ENCODE data around the gene KDM5C. TPM values are rescaled to one million over a fixed set of nuclear protein-coding genes. Genes with fewer than 3 reads are reported as not detected.

KDM5C gene
- total RNA-seq (107 and 144 TPM in 2 replicates), polyA plus RNA-seq (74.5 and 85.5 TPM in 2 replicates)

DNA sequence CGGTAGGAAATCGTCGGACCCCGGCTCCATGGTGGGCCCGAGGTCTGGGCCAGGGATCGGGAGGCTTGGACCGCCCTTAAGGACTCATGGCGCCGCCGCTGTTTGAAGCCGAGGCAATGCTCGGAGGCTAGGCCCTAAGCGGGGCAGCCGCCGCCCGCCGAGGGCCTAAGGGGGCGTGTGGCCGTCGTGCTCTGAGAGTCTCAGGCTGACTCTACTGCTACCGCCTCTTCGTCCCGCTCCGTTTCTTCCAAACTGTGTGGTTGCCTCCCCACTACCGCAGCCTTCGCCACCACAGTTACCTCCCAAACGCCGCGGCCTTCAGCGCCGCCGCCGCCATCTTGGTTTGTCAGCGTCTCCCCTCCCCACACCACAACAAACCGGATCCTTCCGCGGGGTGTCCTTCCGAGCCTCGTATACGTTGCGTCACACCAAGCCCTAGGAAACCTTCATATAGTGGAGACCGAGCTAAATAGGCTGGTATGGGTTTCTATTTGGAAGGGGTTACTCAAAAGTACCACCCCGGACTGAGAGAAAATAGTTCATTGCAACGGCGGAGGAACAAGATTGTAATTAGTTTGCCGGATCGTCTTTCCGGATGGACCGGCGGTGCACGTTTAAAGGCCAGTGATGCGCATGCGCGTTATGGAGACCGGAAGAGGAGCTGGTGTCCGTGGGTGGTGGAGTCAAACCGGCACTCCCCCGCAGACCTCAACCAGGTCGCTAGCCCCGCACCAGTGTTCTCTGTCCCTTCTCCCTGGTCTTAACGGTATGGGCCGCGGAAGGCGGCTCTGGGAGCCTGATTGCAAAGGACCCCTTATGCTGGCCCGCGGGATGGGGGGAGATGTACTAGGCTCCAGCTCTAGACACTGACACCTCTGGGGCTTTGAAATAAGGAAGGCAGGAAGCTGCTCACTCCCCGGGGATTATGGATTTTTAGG, at the start of gene KDM5C:
Gene KDM5C (minus strand): TSS at position 348 of the 938 bp plus-strand sequence. CDS start 318 bp downstream, at position 30.
- under 1% methylated on average over 67 of the region's 67 CpGs for WGBS (ENCODE audit: low lambda C conversion rate, missing lambda C conversion rate)
- Histone ChIP-seq H3K4me3 (peak within 1 kb of the TSS; percentile 89), H3K4me1 (ENCODE audit: insufficient read depth) (peaks cover 22% of the 10 kb centered on the region), H3K4me2 (peak within 1 kb of the TSS; percentile 91), H3K27ac (peak within 1 kb of the TSS; percentile 99), H4K20me1 (ENCODE audit: insufficient read depth, poor library complexity, severe bottlenecking) (peaks cover 42% of the 10 kb centered on the region), H3K9me2 (replicated peaks; ENCODE audit: insufficient read depth) (no peaks in the 10 kb centered on the region), H3K36me3 (replicated peaks; ENCODE audit: insufficient read depth, low read depth) (no peaks in the 10 kb centered on the region), H3K27me3 (no peaks in the 10 kb centered on the region), H3K79me2 (peaks cover 48% of the 10 kb centered on the region), H3K9me3 (ENCODE audit: low read depth) (no peaks in the 10 kb centered on the region), H2AFZ (peak within 1 kb of the TSS; percentile 86)
- DNase-seq (ENCODE audit: low spot score) = peak; percentile 97
- no peak for TF ChIP-seq EZH2 (IDR thresholded peaks at IDR 0.05; ENCODE audit: borderline replicate concordance)
- no peak for TF ChIP-seq CTCF (IDR thresholded peaks at IDR 0.05; ENCODE audit: poor library complexity)
- TF ChIP-seq EZH2phosphoT487 (IDR thresholded peaks at IDR 0.05; ENCODE audit: low read depth, severe bottlenecking, unreplicated experiment) = no peak

DNA sequence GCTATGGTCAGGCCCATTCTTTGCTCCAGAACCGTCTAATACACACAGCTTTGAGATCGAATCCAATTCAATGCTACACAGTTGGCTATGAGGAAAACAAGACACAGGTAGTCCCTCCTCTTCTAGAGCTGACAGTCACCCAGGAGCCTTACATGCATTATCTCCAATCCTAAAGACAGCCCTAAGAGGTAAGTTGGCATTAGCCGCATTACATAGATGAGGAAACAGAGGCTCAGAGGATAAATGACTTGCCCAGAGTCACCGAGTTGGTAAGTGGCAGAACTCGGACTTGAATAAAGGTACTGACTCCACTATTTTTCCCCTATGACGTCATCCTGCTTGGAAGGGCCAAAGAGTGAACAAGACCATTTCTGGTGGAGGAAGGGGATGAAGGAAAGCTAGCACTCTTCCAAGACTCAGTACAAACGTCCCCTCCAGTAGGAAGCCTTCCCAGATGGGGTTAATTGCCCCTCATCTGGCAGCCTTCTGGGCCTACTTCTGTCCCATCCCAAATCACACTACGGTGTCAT, 47.9 kb upstream of the KDM5C start:
- H3K36me3 ChIP-seq (replicated peaks; ENCODE audit: insufficient read depth, low read depth) = no peaks in the 10 kb centered on the region
- no peak overlapping the region for H3K4me3 ChIP-seq
- no peaks in the 10 kb centered on the region for H3K4me1 ChIP-seq (ENCODE audit: insufficient read depth)
- H2AFZ ChIP-seq = no peak overlapping the region
- DNase-seq (ENCODE audit: low spot score) = no peak
- H3K9me3 ChIP-seq (ENCODE audit: low read depth) = no peaks in the 10 kb centered on the region
- no peaks in the 10 kb centered on the region for H4K20me1 ChIP-seq (ENCODE audit: insufficient read depth, poor library complexity, severe bottlenecking)
- 64% methylated on average over 8 of the region's 8 CpGs for WGBS (ENCODE audit: low lambda C conversion rate, missing lambda C conversion rate)
- H3K79me2 ChIP-seq = no peaks in the 10 kb centered on the region
- no peak overlapping the region for H3K27ac ChIP-seq
- no peaks in the 10 kb centered on the region for H3K9me2 ChIP-seq (replicated peaks; ENCODE audit: insufficient read depth)
- H3K4me2 ChIP-seq = no peak overlapping the region
- no peaks in the 10 kb centered on the region for H3K27me3 ChIP-seq
- TF ChIP-seq EZH2 (IDR thresholded peaks at IDR 0.05; ENCODE audit: borderline replicate concordance) (no peak), EZH2phosphoT487 (IDR thresholded peaks at IDR 0.05; ENCODE audit: low read depth, severe bottlenecking, unreplicated experiment) (no peak), CTCF (IDR thresholded peaks at IDR 0.05; ENCODE audit: poor library complexity) (no peak)

DNA sequence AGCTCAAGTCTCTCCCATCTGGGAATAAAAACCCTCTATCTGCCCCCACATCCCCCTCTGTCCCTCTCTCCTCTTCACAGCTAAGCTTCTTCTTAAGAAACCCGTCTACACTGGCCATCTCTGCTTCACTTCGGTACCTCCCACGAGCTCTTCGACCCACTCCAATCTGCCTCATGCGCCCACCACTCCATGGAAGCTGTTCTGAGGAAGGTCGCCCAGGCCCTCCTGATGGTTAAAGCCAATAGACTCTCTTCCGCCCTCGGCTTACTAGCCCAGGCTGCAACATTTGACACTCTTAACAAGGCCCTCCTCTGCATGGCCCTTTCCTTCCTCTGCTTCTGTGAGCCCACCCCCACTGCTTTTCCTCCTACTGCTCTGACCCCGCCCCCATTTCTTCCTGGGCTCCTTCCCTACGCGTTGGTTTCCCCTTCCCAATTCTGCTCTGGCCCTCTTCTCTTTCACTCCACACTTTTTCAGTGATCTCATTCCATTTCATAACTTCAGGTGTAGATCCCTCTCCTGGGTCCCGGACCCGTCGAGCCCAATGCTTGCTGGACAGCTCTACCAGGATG, 44.6 kb upstream of the KDM5C start:
- H3K9me2 ChIP-seq (replicated peaks; ENCODE audit: insufficient read depth) = no peaks in the 10 kb centered on the region
- H3K79me2 ChIP-seq = no peaks in the 10 kb centered on the region
- no peak overlapping the region for H3K4me2 ChIP-seq
- H2AFZ ChIP-seq = no peak overlapping the region
- TF ChIP-seq CTCF (IDR thresholded peaks at IDR 0.05; ENCODE audit: poor library complexity) (no peak), EZH2phosphoT487 (IDR thresholded peaks at IDR 0.05; ENCODE audit: low read depth, severe bottlenecking, unreplicated experiment) (no peak), EZH2 (IDR thresholded peaks at IDR 0.05; ENCODE audit: borderline replicate concordance) (no peak)
- DNase-seq (ENCODE audit: low spot score) = no peak
- H4K20me1 ChIP-seq (ENCODE audit: insufficient read depth, poor library complexity, severe bottlenecking) = no peaks in the 10 kb centered on the region
- no peaks in the 10 kb centered on the region for H3K9me3 ChIP-seq (ENCODE audit: low read depth)
- WGBS (ENCODE audit: low lambda C conversion rate, missing lambda C conversion rate) = 77% methylated on average over 14 of the region's 14 CpGs
- no peaks in the 10 kb centered on the region for H3K36me3 ChIP-seq (replicated peaks; ENCODE audit: insufficient read depth, low read depth)
- no peaks in the 10 kb centered on the region for H3K4me1 ChIP-seq (ENCODE audit: insufficient read depth)
- H3K27ac ChIP-seq = no peak overlapping the region
- no peaks in the 10 kb centered on the region for H3K27me3 ChIP-seq
- H3K4me3 ChIP-seq = no peak overlapping the region
